GM19324 (cell line): Measurements from ENCODE around the gene MRPS12.
"Not testable (repeated sequence)": the region's sequence is repeated elsewhere in the genome, so short reads cannot be mapped to it uniquely, and the experiment has no call there.

ENCODE experiments used
- ATAC-seq: cut with Tn5 transposase; IDR thresholded peaks from one replicate; pipeline ENCODE4 v1.9.1; 2021; ENCODE audit warnings: mild to moderate bottlenecking, moderate library complexity; ENCODE audit not compliant: unreplicated experiment, low FRiP score

Gene MRPS12

DNA sequence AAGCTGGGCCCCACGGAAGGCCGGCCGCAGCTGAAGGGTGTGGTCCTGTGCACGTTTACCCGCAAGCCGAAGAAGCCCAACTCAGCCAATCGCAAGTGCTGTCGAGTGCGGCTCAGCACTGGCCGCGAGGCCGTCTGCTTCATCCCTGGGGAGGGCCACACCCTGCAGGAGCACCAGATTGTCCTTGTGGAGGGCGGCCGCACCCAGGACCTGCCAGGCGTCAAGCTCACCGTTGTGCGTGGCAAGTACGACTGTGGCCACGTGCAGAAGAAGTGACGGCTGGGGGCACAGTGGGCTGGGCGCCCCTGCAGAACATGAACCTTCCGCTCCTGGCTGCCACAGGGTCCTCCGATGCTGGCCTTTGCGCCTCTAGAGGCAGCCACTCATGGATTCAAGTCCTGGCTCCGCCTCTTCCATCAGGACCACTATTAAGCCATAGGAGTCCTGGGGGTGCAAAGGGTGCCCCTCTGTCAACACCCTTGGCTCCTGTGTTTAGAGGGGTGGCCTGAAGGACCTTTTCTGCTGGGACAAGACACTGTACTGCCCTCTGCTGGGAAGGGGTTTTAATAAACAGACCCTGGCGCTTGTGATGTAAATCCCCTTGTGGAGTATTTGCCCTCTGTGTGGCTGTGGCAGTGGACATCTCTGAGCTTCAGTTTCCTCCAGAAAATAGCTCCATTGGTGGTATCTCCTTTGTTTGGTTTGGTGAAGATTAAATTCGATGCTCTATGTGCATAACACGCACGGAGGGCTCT is 1.9 kb downstream of the MRPS12 start:
- no peak for ATAC-seq

DNA sequence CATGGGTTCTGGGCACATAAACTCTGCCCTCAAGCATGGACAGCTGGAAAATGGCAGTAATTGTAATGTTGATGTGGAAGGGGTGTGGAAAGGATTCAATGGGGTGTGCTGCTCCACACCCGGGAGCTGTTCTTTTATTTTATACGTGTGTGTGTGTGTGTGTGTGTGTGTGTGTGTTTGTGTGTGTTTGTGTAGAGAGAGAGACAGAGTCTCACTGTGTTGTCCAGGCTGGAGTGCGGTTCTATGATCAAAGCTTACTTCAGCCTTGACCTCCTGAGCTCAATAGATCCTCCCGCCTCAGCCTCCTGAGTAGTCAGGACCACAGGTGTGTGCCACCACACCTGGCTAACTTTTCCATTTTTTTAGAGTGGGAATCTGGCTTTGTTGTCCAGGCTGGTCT is 2.8 kb downstream of the MRPS12 start:
- no peak for ATAC-seq

DNA sequence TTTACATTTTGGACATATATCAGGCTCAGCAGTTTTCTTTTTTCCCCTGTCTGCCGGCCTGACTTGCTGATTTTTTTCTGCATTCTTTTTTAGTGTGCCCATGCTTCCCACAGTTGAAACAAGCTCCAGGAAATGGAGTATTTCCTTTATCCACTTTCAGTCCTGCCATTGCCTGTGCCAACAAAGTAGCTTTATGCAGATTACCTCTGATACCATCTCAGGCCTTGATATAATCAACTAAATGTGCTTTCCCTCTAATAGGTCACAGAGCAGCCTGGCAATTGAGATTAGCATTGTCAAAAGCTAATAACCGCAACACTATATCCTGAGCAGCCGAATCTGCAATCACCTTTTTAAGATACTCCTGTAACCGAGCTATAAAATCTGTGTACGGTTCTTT is 9.2 kb downstream of the MRPS12 start:
- ATAC-seq = no peak

DNA sequence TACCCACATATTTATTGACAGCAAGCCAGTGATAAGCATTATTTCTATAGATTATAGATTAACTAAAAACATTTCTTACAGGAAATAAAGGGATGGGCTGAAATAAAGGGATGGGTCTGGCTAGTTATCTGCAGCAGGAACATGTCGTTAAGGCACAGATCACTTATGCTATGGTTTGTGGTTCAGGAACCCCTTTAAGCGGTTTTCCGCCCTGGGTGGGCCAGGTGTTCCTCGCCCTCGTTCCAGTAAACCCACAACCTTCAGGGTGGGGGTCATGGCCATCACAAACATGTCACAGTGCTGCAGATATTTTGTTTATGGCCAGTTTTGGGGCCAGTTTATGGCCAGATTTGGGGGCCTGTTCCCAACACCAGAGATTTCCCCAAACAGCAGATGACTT is 10.7 kb downstream of the MRPS12 start:
- not testable (repeated sequence) for ATAC-seq

DNA sequence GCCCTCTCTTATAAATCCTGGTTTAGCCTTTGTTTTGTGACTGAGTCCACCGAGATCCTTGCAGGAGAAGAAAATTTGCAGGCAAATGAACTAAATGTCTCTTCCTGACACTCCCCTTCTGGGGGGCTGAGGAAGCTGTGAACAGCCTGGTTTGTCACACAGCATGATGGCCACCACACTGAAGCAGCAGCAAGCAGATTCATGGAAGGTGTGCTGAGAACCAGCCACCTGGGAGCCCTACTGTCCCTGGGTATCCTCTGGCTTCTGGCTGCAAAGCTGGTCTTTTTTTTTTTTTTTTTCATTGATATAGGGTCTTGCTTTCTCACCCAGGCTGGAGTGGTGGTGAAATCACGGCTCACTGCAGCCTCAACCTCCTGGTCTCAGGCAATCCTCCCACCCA is 11.2 kb downstream of the MRPS12 start:
- ATAC-seq = no peak

DNA sequence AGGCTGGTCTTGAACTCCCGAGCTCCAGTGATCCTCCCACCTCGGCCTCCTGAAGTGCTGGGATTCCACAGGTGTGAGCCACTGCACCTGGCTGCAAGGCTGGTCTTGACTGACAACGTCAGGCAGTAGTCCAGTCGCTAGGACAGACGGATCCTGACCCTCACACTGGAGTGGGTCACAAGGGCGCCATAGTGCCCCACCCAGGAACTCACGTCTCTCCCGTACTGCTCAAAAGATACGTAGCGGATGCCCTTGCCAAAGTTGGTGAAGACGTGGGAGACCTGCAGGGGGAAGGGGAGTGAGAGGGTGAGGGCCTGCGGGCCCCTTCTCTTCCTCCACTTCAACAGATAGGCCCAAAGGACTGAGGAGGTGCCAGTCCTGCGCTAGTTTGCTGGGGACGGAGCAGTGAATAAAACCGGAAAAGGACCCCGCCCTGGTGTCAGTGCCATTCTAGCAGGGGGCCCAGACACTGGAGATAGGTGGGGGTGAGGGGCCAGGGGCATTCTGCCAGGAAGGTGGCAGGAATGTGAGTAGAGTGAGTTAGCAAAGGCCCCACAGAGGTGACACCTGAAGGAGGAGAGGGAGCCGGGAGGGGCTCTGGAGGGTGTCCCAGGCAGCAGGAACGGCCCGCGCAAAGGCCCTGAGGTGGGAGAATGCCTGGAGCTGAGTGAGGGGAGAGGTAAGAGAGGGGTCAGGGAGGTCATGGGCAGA is 11.9 kb downstream of the MRPS12 start:
- ATAC-seq = no peak

DNA sequence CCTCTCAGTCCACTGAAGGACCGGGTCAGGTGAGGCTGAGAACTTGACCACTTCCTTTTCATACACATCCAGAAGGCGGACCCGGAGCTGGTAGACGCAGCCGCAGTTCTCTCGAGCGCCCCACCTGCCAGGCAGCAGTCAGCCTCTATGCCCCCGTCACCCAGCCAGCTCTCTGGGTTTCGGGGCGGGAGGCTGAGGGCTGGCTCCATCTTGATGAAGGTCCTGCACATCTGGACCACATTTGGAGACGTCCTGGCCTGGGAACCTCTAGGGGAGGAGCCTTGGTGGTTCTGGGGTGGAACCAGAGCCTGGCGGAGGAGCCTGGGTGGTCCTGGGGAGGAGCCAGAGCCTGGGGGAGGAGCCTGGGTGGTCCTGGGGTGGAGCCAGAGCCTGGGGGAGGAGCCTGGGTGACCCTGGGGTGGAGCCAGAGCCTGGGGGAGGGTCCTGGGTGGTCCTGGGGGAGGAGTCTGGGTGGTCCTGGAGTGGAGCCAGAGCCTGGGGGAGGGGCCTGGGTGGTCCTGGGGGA is 14.3 kb downstream of the MRPS12 start:
- no peak for ATAC-seq

DNA sequence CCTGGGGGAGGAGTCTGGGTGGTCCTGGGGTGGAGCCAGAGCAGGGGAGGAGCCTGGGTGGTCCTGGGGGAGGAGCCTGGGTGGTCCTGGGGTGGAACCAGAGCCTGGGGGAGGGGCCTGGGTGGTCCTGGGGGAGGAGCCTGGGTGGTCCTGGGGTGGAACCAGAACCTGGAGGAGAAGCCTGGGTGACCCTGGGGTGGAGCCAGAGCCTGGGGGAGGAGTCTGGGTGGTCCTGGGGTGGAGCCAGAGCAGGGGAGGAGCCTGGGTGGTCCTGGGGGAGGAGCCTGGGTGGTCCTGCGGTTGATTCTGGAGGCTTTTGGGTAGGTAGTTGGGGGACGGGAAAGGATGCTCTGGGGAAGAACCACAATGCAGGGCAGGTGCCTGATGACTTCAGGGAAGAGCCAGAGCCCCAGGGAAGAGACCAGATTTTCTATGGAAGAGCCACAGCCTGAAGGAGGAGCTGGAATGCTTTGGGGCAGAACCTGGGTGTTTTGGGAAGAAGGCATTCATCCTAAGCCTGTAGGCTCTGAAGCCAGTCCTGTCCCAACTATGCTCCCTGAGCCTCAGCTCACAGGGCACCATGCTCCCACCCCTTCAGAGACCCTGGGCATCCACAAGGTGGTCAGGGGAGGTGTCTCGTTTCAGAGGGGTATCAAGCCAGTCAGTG is 15.0 kb downstream of the MRPS12 start:
- no peak for ATAC-seq

DNA sequence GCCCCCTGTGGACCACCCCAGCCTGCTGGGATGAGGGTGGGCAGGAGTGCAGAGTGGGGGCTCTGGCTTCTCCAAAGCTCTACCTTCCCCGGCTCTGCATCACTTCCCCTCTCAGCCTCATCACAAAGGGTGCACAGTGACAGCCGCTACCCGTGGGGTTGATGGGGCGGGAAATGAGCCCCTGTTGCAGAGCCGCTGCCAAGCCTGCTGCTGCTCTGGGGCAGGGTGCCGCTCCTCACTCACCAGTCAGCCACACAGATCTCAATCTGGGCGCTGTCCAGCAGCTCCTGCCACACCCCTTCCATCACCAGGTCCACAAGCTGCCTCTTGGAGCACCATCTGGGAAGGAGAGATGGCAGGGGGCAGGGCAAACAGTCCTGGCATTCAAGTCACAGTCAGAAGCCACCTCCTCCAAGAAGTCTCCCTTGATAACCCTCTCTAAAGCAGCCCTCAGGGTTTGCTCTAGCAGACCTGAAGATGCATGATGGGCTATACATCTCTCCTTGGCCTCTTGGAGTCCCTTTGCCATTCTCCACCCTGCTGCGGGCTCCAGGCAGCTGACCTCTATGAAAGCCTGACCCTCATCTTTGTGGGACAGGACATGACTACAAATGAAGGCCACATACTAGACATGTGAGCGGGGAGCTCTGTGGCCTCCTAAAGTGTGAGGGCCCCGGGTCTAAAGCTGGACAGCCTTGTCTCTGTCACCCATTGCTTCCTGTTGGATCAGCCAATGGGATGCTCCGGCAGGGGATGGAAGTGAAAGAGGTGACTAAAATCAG is 15.7 kb downstream of the MRPS12 start:
- no peak for ATAC-seq

DNA sequence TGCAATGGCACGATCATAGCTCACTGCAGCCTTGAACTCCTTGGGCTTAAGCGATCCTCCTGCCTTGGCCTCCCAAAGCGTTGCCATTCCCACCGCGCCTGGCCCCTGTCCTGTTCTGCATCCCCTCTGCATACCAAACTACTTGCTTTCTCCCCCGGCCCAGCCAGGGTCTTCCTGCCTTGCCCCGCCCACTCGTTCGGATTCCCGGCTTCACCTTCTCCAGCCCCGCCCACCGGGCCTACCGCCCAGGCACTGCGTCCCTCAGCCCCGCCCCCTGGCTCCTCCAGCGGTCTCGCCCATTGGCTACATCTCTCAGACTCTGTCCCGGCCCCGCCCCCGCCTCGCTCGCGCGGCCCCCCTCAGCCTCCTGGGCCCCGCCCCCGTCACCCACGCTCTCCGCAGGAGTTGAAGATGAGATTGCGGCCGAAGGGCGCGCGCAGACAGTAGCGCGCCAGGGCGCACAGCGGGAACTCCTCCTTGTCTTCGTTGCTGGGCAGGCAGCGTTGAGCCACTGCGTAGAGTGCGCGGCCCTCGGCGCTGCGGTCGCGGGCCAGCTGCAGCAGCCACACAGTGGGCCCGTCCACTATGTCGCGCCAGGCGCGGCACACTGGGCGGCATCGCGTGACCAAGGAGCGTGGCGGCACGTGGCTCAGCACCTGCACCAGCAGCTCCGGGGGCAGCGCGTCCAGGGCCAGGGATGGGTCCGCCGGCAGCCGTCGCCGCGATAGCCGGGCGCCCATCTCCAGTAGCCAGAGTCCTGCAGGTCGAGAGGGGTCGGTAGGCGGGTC is 19.0 kb downstream of the MRPS12 start:
- ATAC-seq = no peak

DNA sequence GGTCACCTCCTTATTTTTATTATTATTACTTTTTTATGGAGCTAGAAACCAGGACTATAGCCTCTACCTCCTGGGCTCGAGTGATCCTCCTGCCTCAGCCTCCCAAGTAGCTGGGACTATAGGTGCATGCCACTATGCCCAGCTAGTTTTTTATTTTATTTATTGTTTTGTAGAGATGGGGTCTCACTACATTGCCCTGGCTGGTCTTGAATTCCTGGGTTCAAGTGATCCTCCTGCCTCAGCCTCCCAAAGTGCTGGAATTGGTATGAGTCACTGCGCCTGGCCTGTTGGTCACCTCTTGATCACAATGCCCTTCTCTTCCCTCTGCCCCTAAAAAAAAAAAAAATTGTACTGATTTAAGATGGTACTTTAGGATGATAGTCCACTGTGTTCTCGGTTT is 20.4 kb downstream of the MRPS12 start:
- no peak for ATAC-seq

DNA sequence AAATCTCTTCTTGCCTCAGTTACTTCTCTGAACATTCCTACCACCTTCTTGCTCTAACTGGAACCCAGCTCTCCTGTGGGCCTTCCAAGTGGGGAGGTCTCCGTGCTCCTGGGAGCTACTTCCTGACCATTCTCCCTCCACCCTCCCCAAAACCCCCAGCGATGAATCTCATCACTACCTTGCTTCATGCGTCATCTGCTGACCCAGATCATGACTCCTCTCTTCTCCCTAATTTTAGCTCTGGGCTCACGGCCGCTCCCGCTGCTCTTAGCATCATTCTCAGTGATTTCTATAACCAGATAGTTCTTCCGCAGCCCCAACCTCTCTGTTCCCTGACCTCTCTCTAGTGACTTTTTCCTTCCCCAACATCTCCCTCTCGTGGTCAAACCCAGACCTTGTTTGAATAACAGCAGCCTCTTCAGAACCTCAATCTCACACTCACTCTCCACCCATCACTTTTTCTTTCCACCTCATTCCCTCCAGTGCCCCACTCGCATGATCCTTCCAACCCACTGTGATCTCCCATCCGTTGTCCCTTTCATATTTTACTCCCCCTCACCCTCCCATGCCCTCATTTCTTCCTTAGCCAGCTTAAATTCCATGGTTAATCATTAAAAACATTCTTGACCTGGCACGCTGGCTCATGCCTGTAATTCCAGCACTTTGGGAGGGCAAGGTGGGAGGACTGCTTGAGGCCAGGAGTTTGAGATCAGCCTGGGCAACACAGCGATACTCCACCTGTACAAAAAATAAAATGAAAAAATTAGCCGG is 21.8 kb downstream of the MRPS12 start:
- no peak for ATAC-seq

DNA sequence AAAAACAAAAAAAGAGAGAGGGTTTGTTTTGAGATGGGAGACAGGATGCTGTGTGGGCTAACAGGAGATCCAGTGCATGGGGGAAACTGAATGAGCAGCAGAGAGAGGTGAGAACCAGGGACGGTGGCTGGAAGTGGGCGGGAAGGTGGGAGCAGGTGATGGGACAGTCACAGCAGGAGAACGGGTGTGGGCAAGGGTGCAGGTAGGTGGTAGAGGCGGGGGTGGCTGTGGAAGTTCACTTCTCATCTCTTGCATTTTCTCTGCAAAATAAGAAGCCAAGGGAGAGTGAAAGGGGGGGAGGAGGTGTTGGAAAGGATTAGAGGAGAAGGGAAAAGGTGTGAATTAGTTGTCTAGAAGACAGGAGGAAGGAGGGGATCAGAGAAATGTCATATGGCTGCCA is 22.9 kb downstream of the MRPS12 start:
- no peak for ATAC-seq

DNA sequence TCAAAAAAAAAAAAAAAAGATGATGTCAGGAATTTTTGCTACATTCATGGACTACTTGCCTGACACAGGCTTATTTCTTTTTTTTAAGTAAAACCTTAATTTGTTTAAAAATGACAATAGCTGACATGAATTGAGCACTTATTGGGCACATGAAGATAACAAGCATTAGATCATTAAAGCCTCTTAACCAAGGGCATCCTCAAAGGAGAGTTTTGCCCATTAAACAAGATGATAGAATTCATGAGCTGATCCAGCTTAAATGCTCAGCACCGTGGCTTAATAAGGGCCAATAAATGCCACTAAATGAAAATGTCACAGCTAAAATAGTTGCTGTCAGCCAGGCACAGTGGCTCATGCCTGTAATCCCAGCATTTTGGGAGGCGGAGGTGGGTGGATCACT is 25.5 kb downstream of the MRPS12 start:
- no peak for ATAC-seq

DNA sequence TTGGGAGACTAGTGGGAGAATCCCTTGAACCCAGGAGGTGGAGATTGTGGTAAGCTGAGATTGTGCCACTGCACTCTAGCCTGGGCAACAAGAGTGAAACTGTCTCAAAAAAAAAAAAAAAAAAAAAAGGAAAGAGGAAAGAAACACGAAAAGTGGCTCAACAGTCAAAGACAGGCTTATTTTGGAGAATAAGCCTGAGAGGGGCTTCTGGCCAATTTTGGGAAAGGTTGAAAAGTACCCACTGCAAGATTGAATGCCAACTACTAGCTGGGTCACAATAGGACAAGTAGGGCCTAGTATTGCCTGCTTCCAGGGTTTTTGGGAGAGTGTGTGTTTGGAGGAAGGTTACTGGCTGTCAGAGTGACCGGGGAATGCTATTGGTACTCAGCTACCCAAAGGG is 27.6 kb downstream of the MRPS12 start:
- no peak for ATAC-seq

DNA sequence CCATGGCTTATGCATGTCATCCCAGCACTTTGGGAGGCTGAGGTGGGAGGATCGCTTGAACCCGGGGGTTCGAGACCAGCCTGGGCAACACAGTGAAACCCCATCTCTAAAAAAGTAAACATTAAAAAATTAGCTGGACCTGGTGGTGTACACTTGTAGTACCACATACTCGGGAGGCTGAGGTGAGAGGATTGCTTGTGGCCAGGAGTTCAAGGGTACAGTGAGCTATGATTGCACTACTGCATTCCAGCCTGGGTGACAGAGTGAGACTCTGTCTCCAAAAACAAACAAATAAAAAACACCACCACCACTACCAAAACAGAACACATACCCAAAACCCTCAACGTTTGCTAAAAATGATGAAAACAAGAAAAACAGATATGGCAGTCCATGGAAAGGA is 28.9 kb downstream of the MRPS12 start:
- ATAC-seq = no peak

DNA sequence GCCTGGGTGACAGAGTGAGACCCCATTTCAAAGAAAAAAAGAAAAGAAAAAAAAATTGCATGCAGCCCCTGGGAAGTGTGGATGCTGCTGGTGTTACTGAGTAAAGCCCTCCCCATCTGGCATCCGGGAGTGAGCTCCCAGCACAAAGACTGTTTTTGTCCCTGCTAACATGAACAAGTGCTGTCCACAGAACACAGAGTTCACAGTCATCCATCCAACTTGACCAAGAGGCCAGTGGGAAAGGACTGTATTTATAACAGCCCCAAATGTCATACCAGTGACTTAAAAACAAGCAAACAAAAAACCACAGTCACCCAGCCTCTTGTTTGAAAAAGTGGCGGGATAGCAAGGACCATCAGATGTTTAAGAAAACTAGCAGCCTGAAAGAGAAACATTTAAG is 34.0 kb downstream of the MRPS12 start:
- no peak for ATAC-seq

DNA sequence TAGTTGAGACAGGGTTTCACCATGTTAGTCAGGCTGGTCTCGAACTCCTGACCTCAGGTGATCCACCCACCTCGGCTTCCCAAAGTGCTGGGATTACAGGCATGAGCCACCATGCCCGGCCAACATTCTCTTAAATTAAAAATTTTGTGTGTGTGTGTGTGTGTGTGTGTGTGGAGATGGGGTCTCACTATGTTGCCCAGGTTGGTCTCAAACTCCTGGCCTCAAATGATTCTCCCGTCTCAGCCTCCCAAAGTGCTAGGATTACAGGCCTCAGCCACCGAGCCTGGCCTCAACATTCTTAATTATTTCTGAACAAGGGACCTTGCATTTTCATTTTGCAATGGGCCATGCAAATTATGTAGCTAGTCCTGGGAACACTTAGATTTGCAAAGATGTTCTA is 35.4 kb downstream of the MRPS12 start:
- ATAC-seq = not testable (repeated sequence)
